HCEC 1CT (cell line): ENCODE results near the gene NOL9.
"Not testable (repeated sequence)": the region's sequence is repeated elsewhere in the genome, so short reads cannot be mapped to it uniquely, and the experiment has no call there.

Experiments used
- DNase-seq: peaks from one replicate; pipeline ENCODE4 v3.0.0-alpha.2; 2017

The NOL9 gene

DNA sequence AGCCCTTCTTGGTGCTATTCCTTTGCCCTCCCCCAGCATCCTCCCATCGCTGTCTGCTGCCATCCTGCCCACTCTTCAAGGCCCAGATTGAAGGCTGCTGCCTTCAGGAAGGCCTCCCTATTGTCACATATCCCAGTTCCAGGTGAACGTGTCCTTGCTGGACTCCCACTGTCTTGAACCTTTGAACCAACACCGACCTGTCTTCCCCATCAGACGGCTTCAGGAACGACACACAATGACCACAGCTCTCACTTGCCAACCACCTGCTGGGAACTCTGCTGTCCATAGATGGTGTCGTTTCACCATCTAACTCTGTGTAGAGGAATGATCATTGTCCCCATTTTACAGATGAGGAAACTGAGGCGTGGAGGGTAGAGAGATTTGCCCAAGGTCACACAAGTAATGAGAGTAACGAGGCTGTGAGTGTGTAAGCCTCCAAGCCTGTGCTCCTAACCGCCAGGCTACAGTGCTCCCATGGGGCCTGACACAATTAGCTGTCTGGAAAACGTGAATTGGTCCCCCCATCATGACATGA lies 53.0 kb downstream of the NOL9 start:
- DNase-seq, result no peak

DNA sequence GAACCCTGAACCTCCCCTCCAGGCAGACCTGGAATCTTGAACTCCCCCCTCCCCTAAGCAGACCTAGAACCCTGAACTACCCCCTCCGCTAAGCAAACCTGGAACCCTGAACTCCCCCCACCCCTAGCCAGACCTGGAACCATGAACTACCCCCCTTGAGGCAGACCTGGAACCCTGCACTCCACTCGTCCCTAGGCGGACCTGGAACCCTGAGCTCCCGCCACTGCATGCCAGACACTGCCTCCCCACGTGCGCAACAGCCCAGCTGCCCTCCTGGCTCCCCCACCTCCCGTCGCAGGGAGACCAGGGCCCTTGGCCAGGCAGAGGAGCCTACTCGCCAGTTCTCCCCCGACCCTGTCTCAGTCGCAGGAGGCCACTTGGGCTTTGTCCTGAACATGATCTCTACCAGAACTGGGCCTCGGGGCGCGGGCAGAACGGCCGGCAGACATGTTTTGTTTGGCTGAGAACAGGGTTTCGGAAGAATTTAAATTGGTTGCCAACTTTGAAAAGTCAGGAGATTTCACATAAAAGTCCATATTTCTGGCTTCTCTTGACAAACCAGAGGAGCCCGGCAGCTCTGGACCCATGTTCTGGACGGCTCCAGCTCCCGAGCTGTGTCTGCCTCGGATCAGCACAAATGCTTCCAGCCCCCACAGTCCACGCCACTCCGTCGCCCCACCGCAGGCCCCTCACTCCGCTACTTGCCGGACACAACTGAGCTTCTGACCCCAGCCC lies 53.6 kb downstream of the NOL9 start:
- DNase-seq, result no peak

DNA sequence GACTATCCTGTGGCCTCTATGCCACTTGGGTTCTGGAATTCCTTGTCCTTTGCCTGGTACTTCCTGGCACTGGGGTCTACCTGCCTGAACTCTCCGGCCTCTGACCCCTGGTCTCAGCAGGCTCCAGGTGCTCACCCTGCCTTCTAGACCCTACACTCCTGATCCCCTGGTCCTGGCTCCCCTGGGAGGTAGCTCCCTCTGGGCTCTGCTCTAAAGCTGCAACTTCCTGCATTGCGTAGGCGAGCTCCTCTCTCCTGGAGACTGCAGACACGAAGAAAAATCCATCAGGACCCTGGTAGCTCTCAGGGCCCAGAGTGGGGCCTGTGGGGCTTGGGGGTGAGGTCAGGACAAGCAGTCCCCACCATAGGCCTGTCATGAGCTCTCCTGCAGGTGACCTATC lies 55.0 kb downstream of the NOL9 start:
- DNase-seq, result no peak

DNA sequence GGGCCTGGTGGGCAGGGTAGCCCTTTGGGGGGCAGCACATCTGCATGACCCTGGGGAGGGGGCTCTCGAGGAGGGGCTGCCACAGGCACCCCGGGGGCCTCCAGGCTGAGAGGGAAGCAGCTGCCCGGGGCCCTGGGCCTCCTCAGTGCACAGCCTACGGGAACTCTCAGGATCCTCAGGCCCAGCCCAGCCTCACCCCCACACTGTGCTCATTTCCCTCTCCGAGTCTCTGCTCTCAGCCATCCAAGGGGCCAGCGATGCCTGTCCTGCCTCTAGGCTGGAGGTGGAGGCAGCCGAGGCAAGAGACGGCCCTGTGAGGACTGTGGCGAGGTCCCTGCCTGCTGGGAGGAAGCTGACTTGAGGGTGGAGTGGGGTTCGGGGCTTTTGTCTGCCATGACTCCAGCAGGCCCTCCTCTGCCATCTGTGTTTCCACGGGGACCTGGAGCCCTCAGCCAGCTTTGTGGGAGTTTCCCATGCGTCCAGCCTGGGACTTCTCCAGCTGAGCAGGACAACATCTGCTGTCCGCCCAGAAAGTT lies 55.7 kb downstream of the NOL9 start:
- no peak for DNase-seq

DNA sequence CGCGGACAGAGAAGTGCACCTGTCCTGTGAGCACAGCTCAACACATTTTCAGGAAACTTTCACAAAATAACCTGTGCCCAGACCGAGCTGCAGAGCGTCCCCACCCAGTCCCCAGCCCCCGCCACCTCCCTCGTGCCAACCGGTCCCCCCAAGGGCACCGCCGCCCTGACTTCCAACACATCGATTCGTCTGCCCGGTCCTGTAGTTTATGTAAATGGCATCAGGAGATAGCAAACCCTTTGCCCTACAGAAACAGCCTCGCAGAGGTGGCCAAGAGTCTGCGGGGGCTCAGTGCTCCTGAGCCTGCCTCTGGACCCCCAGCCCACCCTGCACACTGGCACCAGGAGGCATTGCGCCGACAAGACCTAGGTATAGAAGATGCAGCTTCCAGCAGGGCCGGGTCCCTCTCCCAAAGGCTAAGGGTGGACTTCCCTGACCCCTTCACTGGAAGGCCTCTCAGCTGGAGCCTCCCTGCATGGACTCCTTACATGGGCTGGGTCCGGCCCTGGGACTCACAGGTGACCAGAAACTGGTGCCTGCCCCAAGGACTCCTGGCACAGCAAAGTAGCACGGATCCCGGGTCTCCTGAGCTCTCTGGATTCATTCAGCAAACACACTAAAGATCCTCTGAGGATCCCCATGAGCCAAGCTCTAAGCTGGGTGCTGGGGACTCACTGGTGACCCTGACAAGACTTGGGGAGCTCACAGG lies 56.3 kb downstream of the NOL9 start:
- DNase-seq, result no peak

DNA sequence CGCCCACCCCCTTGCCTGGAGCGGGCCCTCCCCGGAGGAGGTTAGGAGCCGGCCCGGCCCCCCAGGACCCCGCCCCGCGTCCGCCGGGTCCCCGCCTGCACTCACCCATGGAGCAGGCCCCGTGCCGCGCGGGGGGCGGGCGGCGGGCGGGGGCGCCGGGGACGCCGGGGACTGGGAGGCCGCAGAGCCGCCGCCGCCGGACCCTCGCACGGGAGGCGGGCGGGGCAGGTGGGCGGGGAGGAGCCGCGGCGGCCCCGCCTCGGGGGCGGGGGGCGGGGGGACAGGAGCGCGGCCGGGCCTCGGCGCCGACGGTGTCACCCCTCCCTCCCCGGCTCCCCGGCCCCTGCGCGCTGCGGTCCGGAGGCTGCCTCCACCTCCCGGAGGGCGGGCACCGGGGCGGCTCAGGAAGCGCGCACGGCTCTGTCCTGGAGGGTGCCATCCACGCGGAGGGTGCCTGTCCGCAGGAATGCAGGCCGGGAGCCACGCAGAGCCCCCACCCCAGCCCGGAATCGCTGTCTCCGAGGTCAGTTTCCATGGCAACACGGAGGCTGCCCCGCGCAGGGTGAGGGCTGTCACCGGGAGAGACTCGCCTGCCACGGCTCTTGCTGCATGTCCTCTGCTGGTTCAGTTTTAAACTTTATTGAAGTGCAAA lies 57.0 kb downstream of the NOL9 start:
- DNase-seq, result no peak

DNA sequence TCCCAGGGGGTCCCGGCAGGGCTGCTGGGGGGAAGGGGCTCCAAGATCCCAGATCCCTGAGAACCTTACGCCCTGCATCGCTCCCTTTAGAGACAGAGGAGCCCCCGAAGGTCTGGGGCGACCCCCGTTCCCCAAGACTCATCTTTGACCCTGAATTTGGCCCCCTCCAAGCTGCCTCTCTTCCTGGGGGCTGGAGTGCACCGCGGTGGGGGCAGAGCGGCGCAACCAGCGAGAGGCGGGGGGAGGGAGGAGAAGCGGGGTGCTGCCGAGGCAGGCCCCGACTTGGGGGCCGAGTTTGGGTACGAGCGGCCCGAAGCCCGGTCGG lies 57.5 kb downstream of the NOL9 start:
- DNase-seq, result no peak

DNA sequence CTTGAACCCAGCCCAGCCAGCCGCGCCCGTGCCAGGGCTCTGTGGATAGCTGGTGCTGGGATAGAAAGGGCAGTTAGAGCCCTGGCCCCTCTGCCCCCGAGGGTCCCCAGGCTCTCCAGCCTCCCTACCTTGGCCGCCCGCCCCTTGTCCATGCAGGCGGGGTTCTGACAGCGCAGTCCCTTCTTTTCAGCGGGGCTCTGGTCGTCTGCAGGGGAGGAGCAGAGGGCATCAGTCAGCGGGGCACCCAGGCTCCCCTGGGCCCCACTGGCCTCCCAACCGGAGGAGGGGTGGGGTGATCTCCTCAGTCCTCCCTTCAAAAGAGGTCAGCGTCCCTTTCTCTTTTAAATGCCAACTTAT lies 58.0 kb downstream of the NOL9 start:
- DNase-seq, result no peak

DNA sequence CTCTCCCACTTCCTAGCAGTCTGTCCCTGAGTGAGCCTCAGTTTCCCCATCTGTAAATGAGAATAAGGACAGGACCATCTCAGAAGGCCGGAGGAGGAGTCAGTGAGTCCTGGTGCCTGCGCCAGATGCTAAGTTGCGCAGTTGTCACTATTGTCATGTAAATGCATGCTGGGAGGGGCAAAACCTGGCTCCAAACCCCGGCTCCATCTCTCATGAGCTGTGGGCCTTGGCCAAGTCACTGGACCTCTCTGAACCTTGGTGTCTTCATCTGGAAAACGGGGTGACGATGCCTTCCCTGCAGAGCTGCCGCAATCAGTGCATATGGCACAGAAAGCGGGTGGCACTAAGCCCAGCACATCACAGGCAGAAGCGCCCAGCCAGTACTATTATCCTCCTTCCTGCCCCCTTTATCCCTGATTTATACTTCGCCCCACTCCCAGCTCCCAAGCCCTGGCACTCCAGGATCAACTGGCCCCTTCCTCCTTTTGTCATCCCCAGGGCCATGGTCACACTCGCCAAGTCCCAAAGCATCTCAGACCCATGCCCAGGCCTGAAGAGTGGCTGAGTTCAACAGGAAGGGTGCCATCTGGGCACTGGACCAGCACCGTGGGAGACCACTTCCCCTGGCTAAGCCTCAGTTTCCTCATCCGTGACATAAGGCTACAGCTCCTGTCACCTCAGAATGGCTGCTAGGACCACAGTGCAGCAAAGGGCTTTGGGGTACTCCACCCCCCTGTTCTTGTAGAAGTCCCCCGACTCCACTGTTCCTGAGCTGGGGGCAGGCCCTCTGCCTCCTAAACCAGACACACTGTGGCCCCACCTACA lies 58.6 kb downstream of the NOL9 start:
- DNase-seq, result no peak

DNA sequence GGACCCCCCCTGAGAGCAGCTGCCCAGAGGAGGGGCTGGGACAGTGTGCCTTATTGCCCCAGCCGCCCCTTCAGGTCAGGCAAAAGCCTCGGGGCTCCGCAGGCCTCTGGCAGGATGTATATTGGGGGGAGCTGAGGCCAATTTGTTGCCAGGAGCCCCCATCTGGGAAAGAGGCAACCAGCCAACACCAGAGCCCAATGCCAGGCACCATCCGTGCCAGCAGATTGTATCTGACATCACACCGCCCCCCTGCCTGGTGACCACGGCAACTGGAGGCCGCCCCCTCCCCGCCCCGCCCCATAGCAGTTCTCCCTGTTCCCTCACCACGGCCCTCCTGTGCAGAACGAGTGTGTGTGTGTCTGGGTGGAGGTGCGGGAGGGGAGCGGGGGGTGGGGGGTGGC lies 59.3 kb downstream of the NOL9 start:
- DNase-seq, result no peak

DNA sequence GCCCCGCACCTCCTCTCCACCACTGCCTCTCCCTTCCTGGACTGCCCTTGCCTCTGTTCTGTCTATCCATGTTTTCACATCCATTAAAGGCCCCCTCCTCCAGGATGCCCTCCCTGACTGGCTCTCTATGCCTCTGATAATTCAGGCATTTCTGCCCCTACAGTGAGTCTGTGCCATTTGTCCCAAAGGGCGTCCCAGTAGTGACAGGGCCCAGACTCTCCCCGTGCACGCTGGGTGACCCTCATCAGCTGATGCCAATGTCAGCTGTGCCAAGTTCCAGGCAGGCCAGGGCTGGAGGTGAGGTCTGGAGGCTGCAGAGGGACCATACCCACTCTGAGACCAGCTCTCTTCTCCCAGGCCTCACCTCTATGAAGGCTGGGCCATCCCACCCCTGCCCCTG lies 59.7 kb downstream of the NOL9 start:
- DNase-seq, result no peak

DNA sequence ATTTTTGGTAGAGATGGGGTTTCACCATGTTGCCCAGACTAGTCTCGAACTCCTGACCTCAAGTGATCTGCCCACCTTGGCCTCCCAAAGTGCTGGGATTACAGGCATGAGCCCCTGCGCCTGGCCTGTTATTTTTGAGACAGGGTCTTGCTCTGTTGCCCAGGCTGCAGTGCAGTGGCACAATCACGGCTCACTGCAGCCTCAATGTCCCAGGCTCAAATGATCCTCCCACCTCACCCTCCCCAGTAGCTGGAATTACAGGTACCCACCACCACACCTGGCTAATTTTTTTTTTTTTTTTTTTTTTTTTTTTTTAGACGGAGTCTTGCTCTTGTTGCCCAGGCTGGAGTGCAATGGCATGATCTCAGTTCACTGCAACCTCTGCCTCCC lies 60.5 kb downstream of the NOL9 start:
- DNase-seq, result not testable (repeated sequence)

DNA sequence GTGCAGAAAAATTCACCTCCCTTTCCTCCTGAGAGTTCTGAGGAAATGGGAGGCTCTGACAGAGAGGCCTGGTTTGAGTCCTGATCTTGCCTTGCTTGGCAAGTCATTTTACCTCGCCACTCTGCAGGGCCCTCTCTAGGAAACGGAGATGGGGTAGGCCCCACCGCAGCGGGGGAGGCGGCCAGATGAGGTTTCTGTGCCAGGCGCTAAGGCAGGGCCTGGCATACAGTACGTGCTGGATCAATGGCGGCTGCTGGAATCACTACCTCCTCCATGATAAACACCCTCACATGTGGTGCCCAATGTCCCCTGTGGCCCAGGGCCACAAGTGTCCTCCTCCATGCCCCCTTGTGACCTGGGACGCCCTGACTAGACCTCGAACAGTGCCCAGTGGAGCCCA lies 62.3 kb downstream of the NOL9 start:
- no peak for DNase-seq

DNA sequence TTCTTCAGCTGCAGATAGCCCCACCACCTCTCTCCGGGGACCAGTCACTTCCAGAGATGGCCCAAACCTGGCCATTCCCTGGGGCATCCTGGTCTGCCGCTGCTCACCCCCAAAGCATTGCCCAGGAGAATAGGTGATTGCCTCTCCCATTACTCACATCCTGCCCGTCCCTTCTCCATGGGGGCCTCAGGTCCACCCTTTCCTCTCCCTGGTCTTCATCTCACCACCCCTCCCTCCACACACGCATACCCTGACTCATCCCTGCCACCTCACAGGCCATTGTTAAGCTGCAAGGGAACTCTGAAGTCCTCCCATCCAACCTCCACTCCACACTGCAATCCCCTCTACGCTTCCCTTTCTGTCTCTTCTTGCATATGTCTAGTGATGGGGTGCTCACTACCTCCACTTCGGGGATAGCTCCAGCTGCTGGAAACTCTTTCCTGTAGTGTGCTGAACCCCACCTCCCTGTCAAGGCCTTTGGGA lies 62.8 kb downstream of the NOL9 start, which contains the start of gene PLEKHG5:
PLEKHG5 (minus strand) TSS at position 188 of the 483 bp plus-strand sequence. CDS start 14,096 bp downstream, outside the sequence.
- DNase-seq, result no peak

DNA sequence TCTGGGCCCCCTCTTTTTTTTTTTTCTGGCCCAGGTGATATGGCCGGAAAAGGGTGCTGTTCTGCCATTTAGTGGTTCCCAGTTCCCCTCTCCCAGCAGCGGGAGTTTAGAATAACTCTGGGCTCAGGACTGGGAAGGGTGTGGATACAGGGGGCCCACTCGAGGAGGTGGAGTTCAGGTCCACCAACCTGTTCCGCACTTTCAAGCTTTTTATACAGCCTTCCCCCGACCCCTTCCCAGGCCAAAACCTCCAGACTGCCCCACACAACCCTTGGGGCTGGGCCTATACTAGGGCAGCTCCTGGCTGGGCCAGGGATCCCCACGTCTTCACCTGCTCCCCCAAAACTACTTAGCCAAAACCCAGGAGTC lies 63.2 kb downstream of the NOL9 start:
- no peak for DNase-seq

DNA sequence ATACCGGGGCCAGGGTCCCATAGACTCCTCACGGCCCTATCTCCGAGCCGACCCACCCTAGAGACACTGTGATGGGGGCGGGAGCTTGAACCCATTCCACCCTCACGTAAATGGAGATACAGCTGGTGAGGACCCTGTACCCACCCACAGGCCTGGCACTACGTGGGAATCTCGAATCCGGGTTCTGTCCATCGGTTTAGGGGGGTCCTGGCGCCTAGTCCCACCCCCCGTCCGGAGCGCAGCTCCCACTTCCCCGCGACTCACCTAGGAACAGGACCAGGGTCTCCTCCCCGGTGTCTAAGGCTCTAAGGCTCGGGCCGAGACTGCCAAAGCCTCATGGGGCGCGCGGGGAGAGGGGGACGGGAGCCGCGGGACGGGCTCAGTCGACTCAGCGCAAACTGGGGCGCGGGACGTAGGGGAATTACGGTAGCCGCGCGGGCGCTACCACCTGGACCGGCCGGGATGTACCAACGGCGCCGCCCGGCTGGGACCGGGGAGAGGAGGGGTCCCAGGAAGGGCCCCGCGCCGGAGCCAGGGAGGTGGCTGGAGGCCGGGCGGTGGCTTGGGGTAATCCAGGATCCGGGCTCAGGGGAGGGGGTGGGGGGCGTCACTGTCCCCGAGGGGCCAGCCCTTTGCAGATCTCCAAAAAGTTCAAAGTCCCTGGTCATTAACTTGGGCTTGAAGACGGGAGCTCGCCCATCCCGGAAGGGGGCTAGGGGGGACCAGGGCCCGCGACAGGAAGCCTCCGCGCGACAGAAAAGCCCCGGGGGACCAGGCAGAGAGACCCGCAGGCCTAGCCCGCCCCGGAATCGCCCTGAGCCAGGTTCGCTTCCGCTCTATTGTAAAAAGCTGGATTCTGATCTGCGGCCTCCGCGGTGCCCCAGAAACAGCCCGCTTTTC lies 63.9 kb downstream of the NOL9 start:
- DNase-seq, result peak; percentile 70

DNA sequence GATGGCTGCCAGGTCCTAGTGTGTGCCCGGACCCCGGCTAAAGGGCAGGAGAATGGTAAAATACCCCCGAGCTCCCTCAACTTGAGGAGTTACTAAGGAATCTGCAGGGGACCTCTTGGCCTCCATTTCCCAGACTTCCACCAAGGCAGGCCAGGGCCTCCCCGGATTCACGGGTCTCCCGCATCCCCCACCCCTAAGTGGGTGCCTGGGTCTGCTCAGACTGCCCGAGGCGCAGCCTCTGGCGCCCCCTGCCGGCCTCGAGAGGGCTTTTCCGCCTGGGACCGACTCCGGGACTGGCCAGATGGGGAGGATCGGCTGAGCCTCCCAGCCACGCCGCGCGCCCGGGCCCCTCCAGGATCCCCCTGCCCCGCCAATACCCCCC lies 64.5 kb downstream of the NOL9 start:
- DNase-seq, result peak; percentile 53

DNA sequence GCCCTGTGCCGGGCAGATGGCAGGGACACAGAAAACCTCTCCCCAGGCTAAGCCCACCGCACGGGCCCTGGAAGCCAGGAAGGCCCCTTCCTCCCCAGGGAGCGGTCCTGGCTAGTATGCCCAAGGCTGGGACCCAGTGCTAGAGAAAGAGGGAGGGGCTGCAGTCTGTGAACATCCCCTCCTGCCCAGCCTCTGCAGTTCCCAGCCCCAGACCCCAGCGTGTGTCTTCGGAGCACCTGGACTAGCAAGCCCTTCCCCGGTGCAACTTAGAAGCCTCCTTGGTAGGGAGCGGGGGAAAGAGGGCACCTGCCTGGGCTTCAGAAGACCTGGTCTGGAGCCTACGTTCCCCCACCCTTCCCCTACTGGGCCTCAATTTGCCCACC lies 64.9 kb downstream of the NOL9 start:
- no peak for DNase-seq

DNA sequence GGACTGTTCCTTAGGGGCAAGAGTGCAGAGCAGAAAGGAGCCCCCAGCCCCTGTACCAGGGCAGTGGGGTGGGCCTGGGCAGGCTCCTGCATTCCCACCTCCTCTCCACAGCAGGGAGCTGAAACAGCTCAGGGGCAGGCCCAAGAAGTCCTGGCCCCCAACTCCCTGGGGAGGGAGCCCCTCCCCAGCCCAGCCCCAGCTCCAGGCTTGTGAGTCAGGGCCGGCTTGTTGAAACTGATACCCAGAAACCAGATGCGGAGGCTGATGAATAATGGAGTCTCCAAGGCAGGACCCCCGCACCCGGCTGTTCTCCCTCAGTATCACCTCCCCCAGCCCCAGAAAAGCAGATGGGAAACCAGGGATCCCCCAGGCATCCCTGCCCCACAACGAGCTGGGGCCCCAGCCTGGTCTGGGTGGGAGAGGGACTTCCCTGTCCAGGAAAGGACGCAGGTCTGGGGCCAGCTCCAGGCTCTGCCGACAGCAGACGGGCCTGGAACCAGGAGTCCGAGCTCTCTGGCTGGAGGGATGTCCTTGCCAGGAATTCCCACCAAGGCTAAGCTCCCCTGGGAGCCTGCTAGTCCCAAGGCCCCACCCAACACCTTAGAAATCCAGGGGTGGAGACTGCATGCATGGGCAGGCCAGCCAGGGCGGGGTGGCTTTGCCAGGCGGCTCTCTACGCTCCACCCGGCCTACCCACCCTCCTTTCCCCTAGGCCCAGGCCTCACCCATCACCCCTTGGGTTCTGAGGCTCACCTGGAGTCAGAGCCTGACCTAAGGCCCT lies 65.5 kb downstream of the NOL9 start:
- no peak for DNase-seq

DNA sequence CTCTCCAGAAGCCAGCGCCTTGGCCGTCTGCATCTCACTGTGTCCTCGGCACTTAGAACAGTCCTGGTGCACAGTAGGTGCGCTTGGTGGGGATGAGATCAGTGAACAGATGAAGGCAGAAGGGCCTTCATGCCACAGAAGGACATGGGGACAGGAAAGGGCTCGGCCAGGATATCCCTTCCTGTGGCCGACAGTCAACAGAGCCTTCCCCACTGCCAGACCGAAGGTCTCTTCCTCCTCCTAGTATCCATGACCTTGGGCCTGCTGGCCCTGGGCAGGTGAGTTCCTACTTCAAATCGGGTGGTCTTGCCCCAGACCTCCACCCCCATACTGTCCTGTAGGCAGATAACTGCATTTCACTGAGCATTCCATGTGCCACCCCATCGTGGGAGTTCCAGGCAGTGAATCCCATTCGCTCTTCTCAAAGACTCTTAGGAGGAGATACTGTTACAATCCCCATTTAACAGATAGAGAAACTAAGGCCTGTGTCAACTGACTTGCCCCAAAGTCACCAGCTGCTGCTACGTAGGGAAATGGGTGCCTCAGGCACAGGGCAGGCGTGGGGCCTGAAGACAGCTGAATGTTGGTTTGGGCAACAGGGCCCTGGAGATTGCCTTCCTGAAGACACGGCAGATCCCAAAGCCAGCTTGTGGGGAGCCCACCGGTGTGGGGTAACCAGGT lies 66.4 kb downstream of the NOL9 start:
- DNase-seq, result no peak
